Measurements from ENCODE around the gene TMEM200A. TPM values are rescaled to one million over a fixed set of nuclear protein-coding genes. Genes with fewer than 3 reads are reported as not detected.

The TMEM200A gene
- total RNA-seq, 1 experiment from 2014 or later: 22.9 TPM

DNA sequence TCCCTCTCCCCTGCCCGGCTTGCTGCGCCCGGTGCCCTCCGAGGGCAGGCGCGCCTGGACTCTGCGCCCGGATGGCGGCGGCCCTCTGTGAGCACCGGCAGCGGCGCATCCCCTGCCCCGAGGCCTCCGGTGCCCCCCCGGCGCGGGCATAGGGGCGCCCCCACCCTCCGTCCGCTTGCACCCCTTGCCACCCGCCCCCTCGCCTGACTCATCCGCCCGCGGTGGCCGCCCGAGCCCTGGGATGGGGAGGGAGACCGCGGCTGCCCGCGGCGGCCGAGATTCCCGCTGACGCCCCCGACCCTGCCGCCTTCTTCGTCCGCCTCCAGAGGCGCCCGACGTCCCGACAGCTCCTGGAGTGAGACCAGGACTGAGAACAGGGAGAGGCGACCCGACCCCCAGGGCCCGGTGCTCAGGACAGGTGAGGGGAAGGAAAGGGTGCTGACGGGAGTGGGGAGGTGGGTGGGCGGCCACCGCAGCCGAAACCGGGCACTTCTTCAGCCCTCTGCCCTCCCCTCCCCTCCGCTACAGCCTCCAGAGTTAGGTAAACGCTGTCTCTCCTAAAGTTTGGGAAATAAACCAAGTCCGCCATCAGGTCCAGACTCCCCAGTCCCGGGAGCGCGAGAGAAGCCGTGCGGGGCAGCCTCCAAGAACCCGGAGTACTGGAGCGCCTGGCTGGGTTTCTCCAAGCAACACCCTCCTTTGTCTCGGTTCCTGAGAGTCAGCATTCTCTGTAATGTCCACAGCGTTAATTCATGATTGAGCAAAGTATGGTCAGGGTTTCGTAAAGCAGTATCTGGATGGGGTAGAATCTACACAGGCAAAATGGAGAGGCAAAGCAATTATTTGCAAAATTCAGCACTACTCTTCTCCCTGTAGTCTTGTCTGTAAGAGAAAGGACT lies 539 bp downstream of the TMEM200A start:
- H3K9me2 ChIP-seq (ENCODE audit: insufficient read depth): no peaks in the 10 kb centered on the region
- H3K9me3 ChIP-seq (ENCODE audit: control insufficient read depth in 1 of 2, insufficient read depth in 1 of 2, low read depth in 1 of 2, low read length in 2 of 2): no peaks in the 10 kb centered on the region
- POLR2A ChIA-PET: interaction anchor here (1.1 kb wide), 1 partner anchor 332 kb away, joined by 3 read pairs; no protein-coding TSS in a partner anchor
- CTCF ChIA-PET: interaction anchor here (1.2 to 1.3 kb wide), 2 partner anchors 46 to 332 kb away, joined by 3 to 13 read pairs; no protein-coding TSS in a partner anchor
- peak overlapping the region; percentile 57 for H3K27ac ChIP-seq (ENCODE audit: low read depth, low read length)
- TF ChIP-seq, protein P1, sequence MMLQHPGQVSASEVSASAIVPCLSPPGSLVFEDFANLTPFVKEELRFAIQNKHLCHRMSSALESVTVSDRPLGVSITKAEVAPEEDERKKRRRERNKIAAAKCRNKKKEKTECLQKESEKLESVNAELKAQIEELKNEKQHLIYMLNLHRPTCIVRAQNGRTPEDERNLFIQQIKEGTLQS (IDR thresholded peaks at IDR 0.05): no peak
- TF ChIP-seq, protein P2, sequence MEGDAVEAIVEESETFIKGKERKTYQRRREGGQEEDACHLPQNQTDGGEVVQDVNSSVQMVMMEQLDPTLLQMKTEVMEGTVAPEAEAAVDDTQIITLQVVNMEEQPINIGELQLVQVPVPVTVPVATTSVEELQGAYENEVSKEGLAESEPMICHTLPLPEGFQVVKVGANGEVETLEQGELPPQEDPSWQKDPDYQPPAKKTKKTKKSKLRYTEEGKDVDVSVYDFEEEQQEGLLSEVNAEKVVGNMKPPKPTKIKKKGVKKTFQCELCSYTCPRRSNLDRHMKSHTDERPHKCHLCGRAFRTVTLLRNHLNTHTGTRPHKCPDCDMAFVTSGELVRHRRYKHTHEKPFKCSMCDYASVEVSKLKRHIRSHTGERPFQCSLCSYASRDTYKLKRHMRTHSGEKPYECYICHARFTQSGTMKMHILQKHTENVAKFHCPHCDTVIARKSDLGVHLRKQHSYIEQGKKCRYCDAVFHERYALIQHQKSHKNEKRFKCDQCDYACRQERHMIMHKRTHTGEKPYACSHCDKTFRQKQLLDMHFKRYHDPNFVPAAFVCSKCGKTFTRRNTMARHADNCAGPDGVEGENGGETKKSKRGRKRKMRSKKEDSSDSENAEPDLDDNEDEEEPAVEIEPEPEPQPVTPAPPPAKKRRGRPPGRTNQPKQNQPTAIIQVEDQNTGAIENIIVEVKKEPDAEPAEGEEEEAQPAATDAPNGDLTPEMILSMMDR (IDR thresholded peaks at IDR 0.05 in 2 of 3, conservative IDR thresholded peaks at IDR 0.05 in 1 of 3; ENCODE audit: borderline replicate concordance in 1 of 3, insufficient read depth in 1 of 3, low read depth in 2 of 3, low read length in 2 of 3): peak in 1 of 3 experiments; percentile 7; a peak in 2 of 6 replicates
- TF ChIP-seq SP1 (IDR thresholded peaks at IDR 0.05; ENCODE audit: low read depth): no peak
- no peak for TF ChIP-seq RAD21 (IDR thresholded peaks at IDR 0.05; ENCODE audit: low read depth)
- TF ChIP-seq, protein P3, sequence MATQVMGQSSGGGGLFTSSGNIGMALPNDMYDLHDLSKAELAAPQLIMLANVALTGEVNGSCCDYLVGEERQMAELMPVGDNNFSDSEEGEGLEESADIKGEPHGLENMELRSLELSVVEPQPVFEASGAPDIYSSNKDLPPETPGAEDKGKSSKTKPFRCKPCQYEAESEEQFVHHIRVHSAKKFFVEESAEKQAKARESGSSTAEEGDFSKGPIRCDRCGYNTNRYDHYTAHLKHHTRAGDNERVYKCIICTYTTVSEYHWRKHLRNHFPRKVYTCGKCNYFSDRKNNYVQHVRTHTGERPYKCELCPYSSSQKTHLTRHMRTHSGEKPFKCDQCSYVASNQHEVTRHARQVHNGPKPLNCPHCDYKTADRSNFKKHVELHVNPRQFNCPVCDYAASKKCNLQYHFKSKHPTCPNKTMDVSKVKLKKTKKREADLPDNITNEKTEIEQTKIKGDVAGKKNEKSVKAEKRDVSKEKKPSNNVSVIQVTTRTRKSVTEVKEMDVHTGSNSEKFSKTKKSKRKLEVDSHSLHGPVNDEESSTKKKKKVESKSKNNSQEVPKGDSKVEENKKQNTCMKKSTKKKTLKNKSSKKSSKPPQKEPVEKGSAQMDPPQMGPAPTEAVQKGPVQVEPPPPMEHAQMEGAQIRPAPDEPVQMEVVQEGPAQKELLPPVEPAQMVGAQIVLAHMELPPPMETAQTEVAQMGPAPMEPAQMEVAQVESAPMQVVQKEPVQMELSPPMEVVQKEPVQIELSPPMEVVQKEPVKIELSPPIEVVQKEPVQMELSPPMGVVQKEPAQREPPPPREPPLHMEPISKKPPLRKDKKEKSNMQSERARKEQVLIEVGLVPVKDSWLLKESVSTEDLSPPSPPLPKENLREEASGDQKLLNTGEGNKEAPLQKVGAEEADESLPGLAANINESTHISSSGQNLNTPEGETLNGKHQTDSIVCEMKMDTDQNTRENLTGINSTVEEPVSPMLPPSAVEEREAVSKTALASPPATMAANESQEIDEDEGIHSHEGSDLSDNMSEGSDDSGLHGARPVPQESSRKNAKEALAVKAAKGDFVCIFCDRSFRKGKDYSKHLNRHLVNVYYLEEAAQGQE (IDR thresholded peaks at IDR 0.05; ENCODE audit: low read depth): no peak
- no peak for TF ChIP-seq FOSL1 (IDR thresholded peaks at IDR 0.05; ENCODE audit: low read depth)
- no peak for TF ChIP-seq SIN3A (IDR thresholded peaks at IDR 0.05; ENCODE audit: low read depth)
- no peak for TF ChIP-seq ELF1 (IDR thresholded peaks at IDR 0.05; ENCODE audit: borderline replicate concordance, low read depth)
- no peak for TF ChIP-seq CBX3 (IDR thresholded peaks at IDR 0.05; ENCODE audit: low read depth)
- TF ChIP-seq, protein P4, sequence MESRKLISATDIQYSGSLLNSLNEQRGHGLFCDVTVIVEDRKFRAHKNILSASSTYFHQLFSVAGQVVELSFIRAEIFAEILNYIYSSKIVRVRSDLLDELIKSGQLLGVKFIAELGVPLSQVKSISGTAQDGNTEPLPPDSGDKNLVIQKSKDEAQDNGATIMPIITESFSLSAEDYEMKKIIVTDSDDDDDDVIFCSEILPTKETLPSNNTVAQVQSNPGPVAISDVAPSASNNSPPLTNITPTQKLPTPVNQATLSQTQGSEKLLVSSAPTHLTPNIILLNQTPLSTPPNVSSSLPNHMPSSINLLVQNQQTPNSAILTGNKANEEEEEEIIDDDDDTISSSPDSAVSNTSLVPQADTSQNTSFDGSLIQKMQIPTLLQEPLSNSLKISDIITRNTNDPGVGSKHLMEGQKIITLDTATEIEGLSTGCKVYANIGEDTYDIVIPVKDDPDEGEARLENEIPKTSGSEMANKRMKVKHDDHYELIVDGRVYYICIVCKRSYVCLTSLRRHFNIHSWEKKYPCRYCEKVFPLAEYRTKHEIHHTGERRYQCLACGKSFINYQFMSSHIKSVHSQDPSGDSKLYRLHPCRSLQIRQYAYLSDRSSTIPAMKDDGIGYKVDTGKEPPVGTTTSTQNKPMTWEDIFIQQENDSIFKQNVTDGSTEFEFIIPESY (IDR thresholded peaks at IDR 0.05; ENCODE audit: extremely low read depth, insufficient replicate concordance, low read length): no peak
- peak; percentile 67 for TF ChIP-seq EGR1 (IDR thresholded peaks at IDR 0.05; ENCODE audit: low read depth)
- no peak for TF ChIP-seq EZH2phosphoT487 (IDR thresholded peaks at IDR 0.05; ENCODE audit: borderline replicate concordance)
- TF ChIP-seq POLR2A (IDR thresholded peaks at IDR 0.05; ENCODE audit: borderline replicate concordance, extremely low read depth, insufficient read depth, insufficient read length): no peak
- no peak for TF ChIP-seq POLR2AphosphoS5 (IDR thresholded peaks at IDR 0.05; ENCODE audit: low read depth, low read length)
- TF ChIP-seq ZFX (IDR thresholded peaks at IDR 0.05): no peak
- peaks cover 0 to 23% of the 10 kb centered on the region in 2 experiments; a peak in 1 of 4 replicates for H3K4me1 ChIP-seq (ENCODE audit: control insufficient read depth in 1 of 2, insufficient read depth in 2 of 2, low read length in 2 of 2)
- intact Hi-C loops (cut with micrococcal nuclease): loop anchor here (10.0 kb wide), 1 partner anchor 138 kb away; no protein-coding TSS in a partner anchor
- H3K79me2 ChIP-seq (ENCODE audit: insufficient read depth, low read length): peaks cover 43% of the 10 kb centered on the region
- RAD21 ChIA-PET (ENCODE audit: low non-redundant PET in 1 of 2, low total read pairs in 2 of 2, uncharacterized antibody in 2 of 2, unreplicated experiment in 2 of 2): interaction anchor here in 1 of 2 experiments (0.6 kb wide), 1 partner anchor 123 kb away, joined by 3 read pairs; no protein-coding TSS in a partner anchor
- peak overlapping the region; percentile 56 for H3K9ac ChIP-seq (ENCODE audit: low read length)
- no peaks in the 10 kb centered on the region for H3K27me3 ChIP-seq (ENCODE audit: insufficient read depth, low read length)
- ATAC-seq: peak; percentile 64
- BruUV-seq (replicated peaks): no TSS peak
- peak overlapping the region; percentile 90 for H3K4me2 ChIP-seq (ENCODE audit: low read length)
- DNase-seq (ENCODE audit: low read depth, low spot score): no peak
- H2AFZ ChIP-seq (ENCODE audit: low read depth, low read length, poor library complexity, severe bottlenecking): peak overlapping the region; percentile 72
- H3K4me3 ChIP-seq (replicated peaks in 1 of 2; ENCODE audit: low read depth in 1 of 2, low read length in 2 of 2): peak overlapping the region; percentile 61 to 74
- no peaks in the 10 kb centered on the region for H4K20me1 ChIP-seq (ENCODE audit: insufficient read depth)
- no peaks in the 10 kb centered on the region for H3K36me3 ChIP-seq (ENCODE audit: control insufficient read depth in 1 of 2, insufficient read depth in 2 of 2, low read length in 2 of 2)
